DOHH2 (cell line): ENCODE results near the gene PKDCC.

Experiments
- EZH2phosphoT487 ChIP-seq: fragments of 200-600 bp; sonication (generic); IDR thresholded peaks from 2 replicates; pipeline ENCODE4 v1.6.1; 2017; ENCODE audit warnings: borderline replicate concordance, mild to moderate bottlenecking, antibody characterized with exemption, low read length, moderate library complexity, mixed read lengths
- TF ChIP-seq, protein P1 (sequence below): fragments of 200-600 bp; sonication (generic); IDR thresholded peaks from one replicate; pipeline ENCODE4 v1.5.1; 2014; ENCODE audit warnings: antibody characterized with exemption, mild to moderate bottlenecking, low read depth, low read length; ENCODE audit not compliant: poor library complexity, severe bottlenecking

DNA sequence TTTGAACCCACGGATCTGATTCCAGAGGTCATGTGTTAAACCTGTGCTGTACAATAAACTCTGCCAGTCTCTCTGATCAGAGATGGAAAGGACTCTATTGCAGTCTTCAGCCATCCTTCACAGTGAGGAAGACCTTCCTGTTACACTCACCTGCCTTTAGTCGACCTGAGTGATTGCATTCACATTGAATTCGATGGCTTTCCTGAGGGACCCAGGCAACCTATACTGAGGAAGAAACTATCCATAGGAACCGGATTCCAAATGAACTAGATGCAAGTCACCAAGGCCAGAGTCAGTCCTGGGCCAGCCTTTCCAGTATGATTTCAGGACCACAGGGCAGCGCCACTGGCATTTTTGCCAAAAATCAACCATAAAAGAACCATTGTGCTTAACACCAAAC lies 56.8 kb downstream of the PKDCC start:
- TF ChIP-seq, protein P1, sequence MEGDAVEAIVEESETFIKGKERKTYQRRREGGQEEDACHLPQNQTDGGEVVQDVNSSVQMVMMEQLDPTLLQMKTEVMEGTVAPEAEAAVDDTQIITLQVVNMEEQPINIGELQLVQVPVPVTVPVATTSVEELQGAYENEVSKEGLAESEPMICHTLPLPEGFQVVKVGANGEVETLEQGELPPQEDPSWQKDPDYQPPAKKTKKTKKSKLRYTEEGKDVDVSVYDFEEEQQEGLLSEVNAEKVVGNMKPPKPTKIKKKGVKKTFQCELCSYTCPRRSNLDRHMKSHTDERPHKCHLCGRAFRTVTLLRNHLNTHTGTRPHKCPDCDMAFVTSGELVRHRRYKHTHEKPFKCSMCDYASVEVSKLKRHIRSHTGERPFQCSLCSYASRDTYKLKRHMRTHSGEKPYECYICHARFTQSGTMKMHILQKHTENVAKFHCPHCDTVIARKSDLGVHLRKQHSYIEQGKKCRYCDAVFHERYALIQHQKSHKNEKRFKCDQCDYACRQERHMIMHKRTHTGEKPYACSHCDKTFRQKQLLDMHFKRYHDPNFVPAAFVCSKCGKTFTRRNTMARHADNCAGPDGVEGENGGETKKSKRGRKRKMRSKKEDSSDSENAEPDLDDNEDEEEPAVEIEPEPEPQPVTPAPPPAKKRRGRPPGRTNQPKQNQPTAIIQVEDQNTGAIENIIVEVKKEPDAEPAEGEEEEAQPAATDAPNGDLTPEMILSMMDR = no peak
- no peak for TF ChIP-seq EZH2phosphoT487
